ENCODE data around the gene LAMTOR5. TPM values are rescaled to one million over a fixed set of nuclear protein-coding genes. Genes with fewer than 3 reads are reported as not detected.

The LAMTOR5 gene
- polyA plus RNA-seq, 1 donor from 2014 or later, result 102 TPM

DNA sequence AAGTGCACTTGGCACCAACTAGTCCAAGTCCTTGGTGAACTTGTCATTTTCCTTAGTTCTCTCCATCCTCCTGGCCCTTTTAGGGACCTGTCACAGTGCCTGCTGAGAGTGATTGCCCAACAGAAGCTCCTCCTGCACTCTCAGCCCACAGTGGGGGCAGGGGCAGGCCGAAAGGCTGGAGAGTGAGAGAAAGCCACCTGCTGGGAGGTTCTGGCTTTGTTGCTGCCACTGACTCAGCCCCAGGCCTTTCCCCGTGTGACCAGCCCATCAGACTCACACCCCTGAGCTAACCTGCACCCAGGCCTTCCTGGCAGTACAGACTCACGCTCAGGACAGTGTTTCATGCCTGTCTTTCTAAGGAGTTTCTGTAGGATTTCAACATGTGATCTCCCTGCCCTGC, 26.3 kb upstream of the LAMTOR5 start:
- no peaks in the 10 kb centered on the region for H3K27me3 ChIP-seq (ENCODE audit: insufficient read depth, low read depth, low read length)
- H3K4me3 ChIP-seq (ENCODE audit: low read length), result no peak overlapping the region
- no peaks in the 10 kb centered on the region for H3K79me2 ChIP-seq (replicated peaks; ENCODE audit: insufficient read depth, low read length)
- H3K36me3 ChIP-seq (ENCODE audit: insufficient read depth, low read length), result no peaks in the 10 kb centered on the region
- TF ChIP-seq POLR2AphosphoS5 (IDR thresholded peaks at IDR 0.05), result no peak
- TF ChIP-seq, protein P1, sequence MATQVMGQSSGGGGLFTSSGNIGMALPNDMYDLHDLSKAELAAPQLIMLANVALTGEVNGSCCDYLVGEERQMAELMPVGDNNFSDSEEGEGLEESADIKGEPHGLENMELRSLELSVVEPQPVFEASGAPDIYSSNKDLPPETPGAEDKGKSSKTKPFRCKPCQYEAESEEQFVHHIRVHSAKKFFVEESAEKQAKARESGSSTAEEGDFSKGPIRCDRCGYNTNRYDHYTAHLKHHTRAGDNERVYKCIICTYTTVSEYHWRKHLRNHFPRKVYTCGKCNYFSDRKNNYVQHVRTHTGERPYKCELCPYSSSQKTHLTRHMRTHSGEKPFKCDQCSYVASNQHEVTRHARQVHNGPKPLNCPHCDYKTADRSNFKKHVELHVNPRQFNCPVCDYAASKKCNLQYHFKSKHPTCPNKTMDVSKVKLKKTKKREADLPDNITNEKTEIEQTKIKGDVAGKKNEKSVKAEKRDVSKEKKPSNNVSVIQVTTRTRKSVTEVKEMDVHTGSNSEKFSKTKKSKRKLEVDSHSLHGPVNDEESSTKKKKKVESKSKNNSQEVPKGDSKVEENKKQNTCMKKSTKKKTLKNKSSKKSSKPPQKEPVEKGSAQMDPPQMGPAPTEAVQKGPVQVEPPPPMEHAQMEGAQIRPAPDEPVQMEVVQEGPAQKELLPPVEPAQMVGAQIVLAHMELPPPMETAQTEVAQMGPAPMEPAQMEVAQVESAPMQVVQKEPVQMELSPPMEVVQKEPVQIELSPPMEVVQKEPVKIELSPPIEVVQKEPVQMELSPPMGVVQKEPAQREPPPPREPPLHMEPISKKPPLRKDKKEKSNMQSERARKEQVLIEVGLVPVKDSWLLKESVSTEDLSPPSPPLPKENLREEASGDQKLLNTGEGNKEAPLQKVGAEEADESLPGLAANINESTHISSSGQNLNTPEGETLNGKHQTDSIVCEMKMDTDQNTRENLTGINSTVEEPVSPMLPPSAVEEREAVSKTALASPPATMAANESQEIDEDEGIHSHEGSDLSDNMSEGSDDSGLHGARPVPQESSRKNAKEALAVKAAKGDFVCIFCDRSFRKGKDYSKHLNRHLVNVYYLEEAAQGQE (IDR thresholded peaks at IDR 0.05; ENCODE audit: borderline replicate concordance), result no peak
- TF ChIP-seq, protein P2, sequence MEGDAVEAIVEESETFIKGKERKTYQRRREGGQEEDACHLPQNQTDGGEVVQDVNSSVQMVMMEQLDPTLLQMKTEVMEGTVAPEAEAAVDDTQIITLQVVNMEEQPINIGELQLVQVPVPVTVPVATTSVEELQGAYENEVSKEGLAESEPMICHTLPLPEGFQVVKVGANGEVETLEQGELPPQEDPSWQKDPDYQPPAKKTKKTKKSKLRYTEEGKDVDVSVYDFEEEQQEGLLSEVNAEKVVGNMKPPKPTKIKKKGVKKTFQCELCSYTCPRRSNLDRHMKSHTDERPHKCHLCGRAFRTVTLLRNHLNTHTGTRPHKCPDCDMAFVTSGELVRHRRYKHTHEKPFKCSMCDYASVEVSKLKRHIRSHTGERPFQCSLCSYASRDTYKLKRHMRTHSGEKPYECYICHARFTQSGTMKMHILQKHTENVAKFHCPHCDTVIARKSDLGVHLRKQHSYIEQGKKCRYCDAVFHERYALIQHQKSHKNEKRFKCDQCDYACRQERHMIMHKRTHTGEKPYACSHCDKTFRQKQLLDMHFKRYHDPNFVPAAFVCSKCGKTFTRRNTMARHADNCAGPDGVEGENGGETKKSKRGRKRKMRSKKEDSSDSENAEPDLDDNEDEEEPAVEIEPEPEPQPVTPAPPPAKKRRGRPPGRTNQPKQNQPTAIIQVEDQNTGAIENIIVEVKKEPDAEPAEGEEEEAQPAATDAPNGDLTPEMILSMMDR (IDR thresholded peaks at IDR 0.05; ENCODE audit: poor library complexity, severe bottlenecking), result no peak
- no peak for TF ChIP-seq EZH2 (IDR thresholded peaks at IDR 0.05; ENCODE audit: borderline replicate concordance, insufficient read depth, low read length, poor library complexity, severe bottlenecking)
- no peak for TF ChIP-seq RAD21 (conservative IDR thresholded peaks at IDR 0.05)
- no peak for TF ChIP-seq MXI1 (conservative IDR thresholded peaks at IDR 0.05; ENCODE audit: poor library complexity, severe bottlenecking)
- no peak for TF ChIP-seq EP300 (conservative IDR thresholded peaks at IDR 0.05; ENCODE audit: poor library complexity, severe bottlenecking)
- TF ChIP-seq TAF1 (IDR thresholded peaks at IDR 0.05; ENCODE audit: low read depth), result no peak
- no peak for TF ChIP-seq SMC3 (conservative IDR thresholded peaks at IDR 0.05; ENCODE audit: poor library complexity)
- H3K9me3 ChIP-seq (ENCODE audit: low read length), result no peaks in the 10 kb centered on the region
- no peak overlapping the region for H3K4me2 ChIP-seq (ENCODE audit: low read length)
- no peak overlapping the region for H2AFZ ChIP-seq (ENCODE audit: low read depth, low read length)
- H3K9ac ChIP-seq (ENCODE audit: low read length), result no peak overlapping the region
- no peaks in the 10 kb centered on the region for H4K20me1 ChIP-seq (ENCODE audit: insufficient read depth)
- no peak overlapping the region for H3K27ac ChIP-seq (ENCODE audit: low read length)
- no peaks in the 10 kb centered on the region for H3F3A ChIP-seq (ENCODE audit: insufficient read depth, low read length, poor library complexity, severe bottlenecking)
- no peaks in the 10 kb centered on the region for H3K9me2 ChIP-seq (ENCODE audit: insufficient read depth, low read length)

DNA sequence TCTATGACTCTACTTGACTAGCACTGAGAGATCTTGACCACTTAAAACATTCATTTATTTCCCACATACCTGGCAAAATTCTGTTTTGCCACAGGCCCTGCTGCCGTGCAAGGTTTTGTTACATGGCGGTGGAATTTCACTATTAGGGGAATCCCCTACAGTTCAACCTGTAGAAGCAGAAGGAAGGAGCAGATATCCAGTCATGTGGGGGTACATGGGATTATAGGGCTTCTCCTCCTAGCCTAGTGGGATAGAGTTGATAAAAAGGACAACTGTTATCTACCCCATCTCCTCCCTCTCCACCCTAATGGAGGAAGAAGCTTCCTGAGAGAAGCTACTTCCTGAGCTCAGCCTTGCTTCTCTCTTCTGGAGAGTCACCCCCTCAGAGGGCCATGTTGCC, 25.7 kb upstream of the LAMTOR5 start:
- Histone ChIP-seq H3F3A (ENCODE audit: insufficient read depth, low read length, poor library complexity, severe bottlenecking) (no peaks in the 10 kb centered on the region), H4K20me1 (ENCODE audit: insufficient read depth) (no peaks in the 10 kb centered on the region), H3K36me3 (ENCODE audit: insufficient read depth, low read length) (no peaks in the 10 kb centered on the region), H3K9ac (ENCODE audit: low read length) (no peak overlapping the region), H3K4me2 (ENCODE audit: low read length) (no peak overlapping the region), H3K4me3 (ENCODE audit: low read length) (no peak overlapping the region), H3K27me3 (ENCODE audit: insufficient read depth, low read depth, low read length) (no peaks in the 10 kb centered on the region), H3K27ac (ENCODE audit: low read length) (no peak overlapping the region), H3K9me3 (ENCODE audit: low read length) (no peaks in the 10 kb centered on the region), H2AFZ (ENCODE audit: low read depth, low read length) (no peak overlapping the region), H3K79me2 (replicated peaks; ENCODE audit: insufficient read depth, low read length) (no peaks in the 10 kb centered on the region), H3K9me2 (ENCODE audit: insufficient read depth, low read length) (no peaks in the 10 kb centered on the region)
- TF ChIP-seq SMC3 (conservative IDR thresholded peaks at IDR 0.05; ENCODE audit: poor library complexity), result no peak
- TF ChIP-seq, protein P2 (IDR thresholded peaks at IDR 0.05; ENCODE audit: poor library complexity, severe bottlenecking), result no peak
- no peak for TF ChIP-seq POLR2AphosphoS5 (IDR thresholded peaks at IDR 0.05)
- no peak for TF ChIP-seq EZH2 (IDR thresholded peaks at IDR 0.05; ENCODE audit: borderline replicate concordance, insufficient read depth, low read length, poor library complexity, severe bottlenecking)
- TF ChIP-seq EP300 (conservative IDR thresholded peaks at IDR 0.05; ENCODE audit: poor library complexity, severe bottlenecking), result no peak
- TF ChIP-seq MXI1 (conservative IDR thresholded peaks at IDR 0.05; ENCODE audit: poor library complexity, severe bottlenecking), result no peak
- no peak for TF ChIP-seq TAF1 (IDR thresholded peaks at IDR 0.05; ENCODE audit: low read depth)
